Astrocyte (in vitro differentiated cells and primary cell): ENCODE data around the gene TUBA3E. TPM values are rescaled to one million over a fixed set of nuclear protein-coding genes. Genes with fewer than 3 reads are reported as not detected.
A peak's percentile ranks its signal among the peaks of the same experiment; 100 is the strongest.
"Not testable (repeated sequence)": the region's sequence is repeated elsewhere in the genome, so short reads cannot be mapped to it uniquely, and the experiment has no call there.

ENCODE experiments used
- DNase-seq: peaks from one replicate; pipeline ENCODE4 v3.0.0-alpha.2; 2010; ENCODE audit warnings: low read depth
- FAIRE-seq: peaks from 2 replicates; lab custom pipeline; 2011; peaks lifted over from hg19 to GRCh38; lab: Jason Lieb, UNC
- H2AFZ ChIP-seq: 2 replicates; pipeline ENCODE4 v1.6.0; 2012; ENCODE audit warnings: low read depth, low read length, inconsistent platforms
- H3K27ac ChIP-seq: 2 replicates; pipeline ENCODE4 v1.5.1; 2011; ENCODE audit warnings: low read depth, low read length, inconsistent platforms
- H3K27me3 ChIP-seq: 2 replicates; pipeline ENCODE4 v1.6.0; 2011; ENCODE audit warnings: low read length, inconsistent platforms; ENCODE audit not compliant: insufficient read depth
- H3K36me3 ChIP-seq: 2 replicates; pipeline ENCODE4 v1.5.1; 2011; ENCODE audit warnings: low read length, inconsistent platforms; ENCODE audit not compliant: insufficient read depth
- H3K4me1 ChIP-seq: 2 replicates; pipeline ENCODE4 v1.5.1; 2011; ENCODE audit warnings: low read length, inconsistent platforms; ENCODE audit not compliant: insufficient read depth
- H3K4me2 ChIP-seq: 2 replicates; pipeline ENCODE4 v1.6.0; 2012; ENCODE audit warnings: low read length, inconsistent platforms
- H3K4me3 ChIP-seq: 2 replicates; pipeline ENCODE4 v1.5.1; 2011; ENCODE audit warnings: low read depth, mild to moderate bottlenecking, low read length, inconsistent platforms; ENCODE audit not compliant: insufficient read depth
- H3K79me2 ChIP-seq: 2 replicates; pipeline ENCODE4 v1.6.0; 2012; ENCODE audit warnings: mild to moderate bottlenecking, low read length, inconsistent platforms; ENCODE audit not compliant: insufficient read depth
- H3K9ac ChIP-seq: 2 replicates; pipeline ENCODE4 v1.6.0; 2012; ENCODE audit warnings: mild to moderate bottlenecking, low read length, inconsistent platforms
- H3K9me3 ChIP-seq: 2 replicates; pipeline ENCODE4 v1.5.1; 2012; ENCODE audit warnings: low read depth, mild to moderate bottlenecking, low read length, inconsistent platforms; ENCODE audit not compliant: insufficient read depth
- H4K20me1 ChIP-seq: 2 replicates; pipeline ENCODE4 v1.6.0; 2012; ENCODE audit warnings: low read length, inconsistent platforms; ENCODE audit not compliant: insufficient read depth
- H3K27ac Mint-ChIP-seq: one replicate; pipeline ENCODE4 v1.8.0; 2021; ENCODE audit warnings: mild to moderate bottlenecking, mixed read lengths; ENCODE audit not compliant: unreplicated experiment
- H3K27me3 Mint-ChIP-seq: one replicate; pipeline ENCODE4 v1.8.0; 2021; ENCODE audit warnings: low read depth, mixed read lengths; ENCODE audit not compliant: unreplicated experiment
- H3K36me3 Mint-ChIP-seq: one replicate; pipeline ENCODE4 v1.8.0; 2021; ENCODE audit warnings: low read depth, mixed read lengths; ENCODE audit not compliant: unreplicated experiment
- H3K4me1 Mint-ChIP-seq: one replicate; pipeline ENCODE4 v1.8.0; 2021; ENCODE audit warnings: low read depth, mixed read lengths; ENCODE audit not compliant: unreplicated experiment
- H3K4me3 Mint-ChIP-seq: one replicate; pipeline ENCODE4 v1.8.0; 2021; ENCODE audit warnings: mild to moderate bottlenecking, moderate library complexity, mixed read lengths; ENCODE audit not compliant: unreplicated experiment
- H3K9me3 Mint-ChIP-seq: one replicate; pipeline ENCODE4 v1.8.0; 2021; ENCODE audit warnings: mild to moderate bottlenecking, mixed read lengths; ENCODE audit not compliant: unreplicated experiment
- EZH2 ChIP-seq: IDR thresholded peaks from 2 replicates; pipeline ENCODE4 v1.6.1; 2012; ENCODE audit warnings: mild to moderate bottlenecking, low read length, inconsistent platforms; ENCODE audit not compliant: insufficient read depth
- total RNA-seq: library from RNA; stranded (reverse); gene quantifications from 2 replicates; pipeline ENCODE4 v1.2.1, GENCODE V29; 2021
- TF ChIP-seq, protein P1 (sequence below): IDR thresholded peaks from 2 replicates; pipeline ENCODE4 v1.5.1; 2011; ENCODE audit warnings: low read depth, mild to moderate bottlenecking, inconsistent platforms, low read length, moderate library complexity; ENCODE audit not compliant: insufficient read depth

TUBA3E gene
- total RNA-seq, 1 donor from 2014 or later = not detected

DNA sequence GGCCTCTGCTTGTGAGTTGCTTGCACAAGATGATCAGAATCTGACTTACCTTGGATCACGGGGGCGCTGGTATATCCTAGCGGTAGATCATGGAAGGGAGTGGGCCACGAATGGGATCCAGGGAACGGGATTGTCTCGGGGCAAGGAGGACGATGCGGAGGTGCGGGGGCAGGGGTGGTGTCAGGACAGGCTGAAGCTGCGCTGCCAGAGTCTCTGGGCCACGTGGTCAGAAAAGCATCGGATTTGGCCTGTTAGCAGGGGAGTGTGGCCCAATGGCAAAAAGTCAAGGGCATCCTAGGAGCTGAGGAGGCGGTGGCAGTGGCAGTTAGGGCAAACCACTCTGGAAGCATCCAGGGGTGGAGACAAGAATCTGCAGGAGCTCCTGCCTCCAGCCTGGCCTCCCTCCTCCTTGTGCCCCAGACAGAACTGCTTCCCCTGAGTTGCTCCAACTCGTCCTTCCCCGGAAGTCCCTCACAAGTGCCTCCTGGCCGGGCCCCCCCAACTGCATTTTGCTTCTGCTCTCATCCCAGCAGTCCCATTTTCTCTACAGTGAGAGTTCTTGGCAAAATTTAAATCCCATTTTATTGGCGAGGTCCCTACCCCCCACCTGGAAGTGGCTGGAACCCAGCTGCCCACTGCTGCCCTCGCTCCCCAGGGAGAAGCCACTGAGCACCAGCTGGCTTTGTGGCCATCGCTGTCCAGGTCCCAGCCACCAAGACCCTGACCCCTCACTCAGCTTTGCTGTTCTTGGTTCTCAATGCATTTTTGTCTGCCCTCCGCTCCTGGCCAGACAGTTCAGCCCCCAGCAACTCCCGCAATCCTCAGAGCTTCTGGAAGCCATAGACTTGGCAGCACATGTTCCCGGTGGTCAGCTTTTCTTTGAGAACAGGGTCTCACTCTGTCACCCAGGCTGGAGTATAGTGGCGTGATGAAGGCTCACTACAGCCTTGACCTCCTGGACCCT, 47.8 kb downstream of the TUBA3E start:
- no peak overlapping the region for H2AFZ ChIP-seq
- no peaks in the 10 kb centered on the region for H3K4me1 ChIP-seq
- no peaks in the 10 kb centered on the region for H3K9me3 ChIP-seq
- H4K20me1 ChIP-seq = no peaks in the 10 kb centered on the region
- Mint-ChIP-seq H3K4me1 (no peaks in the 10 kb centered on the region), H3K4me3 (no peak overlapping the region), H3K36me3 (peaks cover 7% of the 10 kb centered on the region), H3K27me3 (no peaks in the 10 kb centered on the region), H3K9me3 (no peaks in the 10 kb centered on the region), H3K27ac (no peak overlapping the region)
- H3K27me3 ChIP-seq = no peaks in the 10 kb centered on the region
- no peak overlapping the region for H3K27ac ChIP-seq
- no peak for DNase-seq
- no peaks in the 10 kb centered on the region for H3K36me3 ChIP-seq
- TF ChIP-seq EZH2 = no peak
- TF ChIP-seq, protein P1, sequence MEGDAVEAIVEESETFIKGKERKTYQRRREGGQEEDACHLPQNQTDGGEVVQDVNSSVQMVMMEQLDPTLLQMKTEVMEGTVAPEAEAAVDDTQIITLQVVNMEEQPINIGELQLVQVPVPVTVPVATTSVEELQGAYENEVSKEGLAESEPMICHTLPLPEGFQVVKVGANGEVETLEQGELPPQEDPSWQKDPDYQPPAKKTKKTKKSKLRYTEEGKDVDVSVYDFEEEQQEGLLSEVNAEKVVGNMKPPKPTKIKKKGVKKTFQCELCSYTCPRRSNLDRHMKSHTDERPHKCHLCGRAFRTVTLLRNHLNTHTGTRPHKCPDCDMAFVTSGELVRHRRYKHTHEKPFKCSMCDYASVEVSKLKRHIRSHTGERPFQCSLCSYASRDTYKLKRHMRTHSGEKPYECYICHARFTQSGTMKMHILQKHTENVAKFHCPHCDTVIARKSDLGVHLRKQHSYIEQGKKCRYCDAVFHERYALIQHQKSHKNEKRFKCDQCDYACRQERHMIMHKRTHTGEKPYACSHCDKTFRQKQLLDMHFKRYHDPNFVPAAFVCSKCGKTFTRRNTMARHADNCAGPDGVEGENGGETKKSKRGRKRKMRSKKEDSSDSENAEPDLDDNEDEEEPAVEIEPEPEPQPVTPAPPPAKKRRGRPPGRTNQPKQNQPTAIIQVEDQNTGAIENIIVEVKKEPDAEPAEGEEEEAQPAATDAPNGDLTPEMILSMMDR = no peak
- H3K9ac ChIP-seq = no peak overlapping the region
- no peaks in the 10 kb centered on the region for H3K79me2 ChIP-seq
- FAIRE-seq = no peak
- no peak overlapping the region for H3K4me2 ChIP-seq
- no peak overlapping the region for H3K4me3 ChIP-seq

DNA sequence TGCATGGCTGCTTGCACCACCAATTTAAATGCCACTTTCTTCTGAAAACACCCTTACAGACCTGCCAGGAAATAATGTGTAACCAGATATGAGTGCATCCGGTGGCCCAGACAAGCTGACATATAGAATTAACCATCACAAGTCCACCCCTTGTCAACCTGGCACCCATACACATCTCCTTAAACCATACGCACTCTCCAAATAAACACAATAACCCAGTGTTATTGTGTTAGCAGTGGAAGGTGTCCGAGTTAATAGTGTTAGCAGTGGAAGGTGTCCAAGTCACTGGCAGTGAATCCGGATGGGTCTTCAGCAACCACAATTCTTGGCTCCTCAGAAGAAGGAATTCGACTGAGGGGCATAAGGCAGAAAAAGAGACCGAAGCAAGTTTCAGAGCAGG, 49.7 kb downstream of the TUBA3E start:
- not testable (repeated sequence) for H4K20me1 ChIP-seq, H3K27me3 Mint-ChIP-seq, H3K4me1 Mint-ChIP-seq, H3K4me3 Mint-ChIP-seq, H3K27ac ChIP-seq, H3K27ac Mint-ChIP-seq, H3K36me3 ChIP-seq, H3K4me3 ChIP-seq, H3K4me1 ChIP-seq, FAIRE-seq, H3K27me3 ChIP-seq, DNase-seq, H3K79me2 ChIP-seq, H3K36me3 Mint-ChIP-seq, H2AFZ ChIP-seq, H3K9me3 ChIP-seq, H3K9ac ChIP-seq, H3K9me3 Mint-ChIP-seq, H3K4me2 ChIP-seq

DNA sequence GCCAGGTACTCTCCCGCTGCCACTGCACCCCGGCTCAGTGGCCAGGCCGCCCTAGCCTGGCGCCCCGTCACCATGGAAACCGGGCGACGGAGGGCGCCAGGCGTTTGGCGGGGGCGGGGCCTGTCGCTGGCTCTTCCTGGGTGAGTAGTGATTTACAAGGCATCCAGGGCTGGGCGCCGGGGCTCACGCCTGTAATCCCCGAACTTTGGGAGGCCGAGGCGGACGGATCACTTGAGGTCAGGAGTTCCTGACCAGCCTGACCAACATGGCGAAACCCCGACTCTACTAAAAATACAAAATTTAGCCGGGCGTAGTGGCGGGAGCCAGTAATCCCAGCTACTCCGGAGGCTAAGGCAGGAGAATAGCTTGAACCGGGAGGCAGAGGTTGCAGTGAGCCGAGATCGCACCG, 53.2 kb downstream of the TUBA3E start, which contains the start of gene CCDC74B:
Gene CCDC74B (minus strand): TSS at position 107 of the 409 bp plus-strand sequence. CDS start 116 bp downstream, outside the sequence.
- peak within 1 kb of the TSS; percentile 80 for H3K4me2 ChIP-seq
- not testable (repeated sequence) for H3K27me3 Mint-ChIP-seq, FAIRE-seq, H4K20me1 ChIP-seq, H3K4me1 ChIP-seq, H3K9ac ChIP-seq, H3K9me3 Mint-ChIP-seq, H3K9me3 ChIP-seq, H3K27ac ChIP-seq, H3K79me2 ChIP-seq, DNase-seq, H3K36me3 Mint-ChIP-seq, H3K4me1 Mint-ChIP-seq, H3K27me3 ChIP-seq, H3K36me3 ChIP-seq
- peak within 1 kb of the TSS; percentile 51 for H2AFZ ChIP-seq
- H3K4me3 ChIP-seq = peak within 1 kb of the TSS; percentile 33
- peak within 1 kb of the TSS; percentile 88 for H3K4me3 Mint-ChIP-seq
- peak within 1 kb of the TSS; percentile 26 for H3K27ac Mint-ChIP-seq

DNA sequence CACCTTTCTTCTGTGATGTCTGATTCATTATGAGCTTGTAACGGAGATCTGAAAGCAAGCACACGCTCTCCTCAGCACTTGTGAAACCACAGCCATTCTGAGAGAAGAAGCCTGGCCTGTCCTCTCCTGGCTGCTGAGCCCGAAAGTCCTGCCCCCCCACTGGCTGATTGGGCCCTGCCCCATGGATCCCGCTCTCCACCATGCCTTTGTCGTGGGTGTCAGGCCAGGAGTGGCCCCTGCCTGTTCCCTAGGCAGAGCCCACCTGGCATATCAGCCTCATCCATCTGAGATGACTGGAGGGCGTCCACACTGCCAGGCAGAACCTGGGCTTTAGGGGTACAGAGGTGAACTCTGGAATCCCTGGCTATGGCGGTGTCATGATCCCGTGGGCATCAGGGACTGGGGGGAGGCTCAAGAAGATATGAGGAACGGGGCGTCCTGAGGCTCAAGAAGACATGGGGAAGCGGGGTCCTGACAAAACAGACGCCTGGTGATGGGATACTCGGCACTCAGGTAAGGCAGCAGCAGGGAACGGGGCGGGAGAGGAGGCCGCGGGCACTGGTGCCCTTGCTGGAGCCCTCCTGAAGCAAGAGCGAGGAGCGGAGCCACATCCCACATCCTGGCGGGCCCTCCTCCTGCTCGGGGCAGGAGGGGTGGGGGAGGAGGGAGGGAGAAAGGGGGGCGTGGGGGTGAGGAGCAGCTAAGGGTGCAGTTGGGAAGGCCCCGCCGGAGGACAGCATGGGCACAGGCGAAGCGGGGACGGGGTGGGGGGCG, 54.8 kb downstream of the TUBA3E start:
- H3K36me3 ChIP-seq, H3K4me1 ChIP-seq, H3K27ac ChIP-seq, H3K9ac ChIP-seq, H4K20me1 ChIP-seq, H3K27me3 ChIP-seq, H2AFZ ChIP-seq, DNase-seq, H3K79me2 ChIP-seq, H3K27me3 Mint-ChIP-seq, H3K36me3 Mint-ChIP-seq, H3K4me2 ChIP-seq, H3K9me3 ChIP-seq, H3K27ac Mint-ChIP-seq, FAIRE-seq, H3K9me3 Mint-ChIP-seq, H3K4me1 Mint-ChIP-seq, H3K4me3 ChIP-seq: not testable (repeated sequence)
- H3K4me3 Mint-ChIP-seq = peak overlapping the region; percentile 70
